KG1 (cell line): Measurements from ENCODE around the gene GPR107.

ENCODE experiments used
- DNase-seq: peaks from one replicate; lab custom pipeline; 2025; lab: John Stamatoyannopoulos, UW

The GPR107 gene

GRCh38 chr9:130183133-130183762 is 129.5 kb downstream of the GPR107 start:
- no peak for DNase-seq

GRCh38 chr9:130185017-130185416 is 131.3 kb downstream of the GPR107 start:
- no peak for DNase-seq

GRCh38 chr9:130185490-130186031 is 131.9 kb downstream of the GPR107 start:
- no peak for DNase-seq

- no peak for DNase-seq
These were observed 132.3 kb downstream of the GPR107 start for GRCh38 chr9:130186051-130186450.

- DNase-seq, result no peak
These were observed 133.3 kb downstream of the GPR107 start for GRCh38 chr9:130186839-130187522.

- no peak for DNase-seq
These were observed 133.8 kb downstream of the GPR107 start for GRCh38 chr9:130187523-130187846.

- DNase-seq, result no peak
These were observed 135.3 kb downstream of the GPR107 start for GRCh38 chr9:130188860-130189481.
